B cell (primary cell): Measurements from ENCODE around the gene NR4A1.

ENCODE experiments used
- CTCF ChIP-seq: fragments of 200-600 bp; IDR thresholded peaks from one replicate; pipeline ENCODE4 v1.8.0; 2022; ENCODE audit warnings: antibody characterized with exemption, mild to moderate bottlenecking
- EZH2 ChIP-seq: IDR thresholded peaks from 2 replicates; pipeline ENCODE4 v1.6.1; 2012; ENCODE audit warnings: borderline replicate concordance, low read depth, mild to moderate bottlenecking, moderate library complexity, low read length; ENCODE audit not compliant: insufficient read depth, poor library complexity, severe bottlenecking

GRCh38 chr12:52052468-52053186 lies 1.4 kb downstream of the NR4A1 start:
- TF ChIP-seq CTCF (no peak), EZH2 (no peak)
